DMS53 treated with DMSO at 0.1 percent for 48 hours (cell line): Measurements from ENCODE around the gene KMT2E.
"Not testable (repeated sequence)": the region's sequence is repeated elsewhere in the genome, so short reads cannot be mapped to it uniquely, and the experiment has no call there.

Source experiments
- DNase-seq: peaks from one replicate; lab custom pipeline; 2025; ENCODE audit not compliant: unreplicated experiment; lab: John Stamatoyannopoulos, UW

Gene KMT2E

DNA sequence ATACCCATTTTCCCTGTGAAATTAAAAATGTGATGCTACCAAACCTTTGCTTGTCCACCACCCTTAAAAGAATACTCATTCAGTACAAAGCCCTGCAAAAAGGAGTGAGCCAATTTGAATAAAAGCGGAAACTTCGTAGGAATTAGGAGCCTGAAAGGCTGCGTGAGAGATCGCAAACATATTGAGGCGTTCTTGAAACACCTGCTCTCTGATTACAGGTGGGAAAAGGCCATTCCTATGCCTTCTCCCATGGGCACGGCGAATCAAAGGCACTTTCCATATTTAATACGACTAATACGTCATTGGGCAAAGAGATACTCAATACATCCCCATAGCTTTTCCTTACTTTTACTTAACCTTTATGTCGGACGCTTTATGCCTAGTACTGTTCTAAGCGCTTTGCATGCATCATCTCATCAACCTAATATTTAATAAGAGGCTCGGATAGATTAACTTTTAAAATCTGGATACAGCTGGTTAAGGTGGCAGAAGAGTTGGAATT is 30.9 kb upstream of the KMT2E start:
- DNase-seq: peak; percentile 48

DNA sequence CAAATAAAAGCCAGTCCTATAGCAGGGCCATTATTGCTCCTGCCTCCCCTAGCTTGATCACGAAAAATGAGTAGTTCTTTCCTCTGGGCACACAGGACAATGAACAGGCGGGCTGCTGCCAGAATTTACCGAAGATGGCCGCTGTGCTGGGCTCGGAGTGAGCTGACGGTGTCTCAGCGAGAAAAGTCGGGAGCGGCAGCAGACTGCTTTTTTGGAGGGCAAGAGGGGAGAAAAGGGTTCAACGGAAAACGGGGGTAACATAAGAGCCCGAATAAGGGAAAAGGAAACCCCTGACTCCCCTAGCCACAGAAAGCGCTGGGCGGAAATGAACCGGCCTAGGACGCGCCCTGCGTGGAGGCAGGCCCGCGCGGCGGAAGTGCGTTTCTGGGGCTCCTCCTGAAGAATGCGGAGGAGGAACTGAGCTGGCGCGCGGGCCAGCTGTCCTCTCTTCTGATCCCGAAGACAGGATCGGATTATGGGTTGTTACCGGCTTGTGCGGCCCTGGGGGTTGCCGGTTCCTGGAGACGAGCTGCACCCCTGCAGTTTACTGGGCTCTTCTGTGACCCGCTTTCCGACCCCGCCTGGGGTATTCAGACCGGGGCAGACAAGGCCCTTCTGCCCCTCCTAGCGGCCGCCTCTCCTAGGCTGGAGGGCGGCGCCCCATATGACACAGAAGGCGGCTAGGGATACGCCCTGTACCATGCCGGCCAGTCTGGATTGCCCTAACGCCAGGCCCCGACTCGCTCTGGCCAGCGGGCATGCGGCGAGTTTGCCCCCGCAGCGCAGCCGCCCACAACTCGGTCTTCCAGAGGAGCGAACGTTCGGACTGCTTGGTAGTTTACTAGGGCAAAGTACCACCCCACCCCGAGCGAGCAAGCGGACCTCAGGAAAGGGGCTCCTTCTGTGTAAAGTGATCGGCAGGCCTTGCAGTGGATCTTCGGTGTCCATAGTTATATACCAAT is 30.1 kb upstream of the KMT2E start:
- peak; percentile 96 for DNase-seq

GRCh38 chr7:104984585-104985258 is 29.3 kb upstream of the KMT2E start:
- peak; percentile 28 for DNase-seq

GRCh38 chr7:104985259-104985617 is 28.8 kb upstream of the KMT2E start:
- DNase-seq: no peak

DNA sequence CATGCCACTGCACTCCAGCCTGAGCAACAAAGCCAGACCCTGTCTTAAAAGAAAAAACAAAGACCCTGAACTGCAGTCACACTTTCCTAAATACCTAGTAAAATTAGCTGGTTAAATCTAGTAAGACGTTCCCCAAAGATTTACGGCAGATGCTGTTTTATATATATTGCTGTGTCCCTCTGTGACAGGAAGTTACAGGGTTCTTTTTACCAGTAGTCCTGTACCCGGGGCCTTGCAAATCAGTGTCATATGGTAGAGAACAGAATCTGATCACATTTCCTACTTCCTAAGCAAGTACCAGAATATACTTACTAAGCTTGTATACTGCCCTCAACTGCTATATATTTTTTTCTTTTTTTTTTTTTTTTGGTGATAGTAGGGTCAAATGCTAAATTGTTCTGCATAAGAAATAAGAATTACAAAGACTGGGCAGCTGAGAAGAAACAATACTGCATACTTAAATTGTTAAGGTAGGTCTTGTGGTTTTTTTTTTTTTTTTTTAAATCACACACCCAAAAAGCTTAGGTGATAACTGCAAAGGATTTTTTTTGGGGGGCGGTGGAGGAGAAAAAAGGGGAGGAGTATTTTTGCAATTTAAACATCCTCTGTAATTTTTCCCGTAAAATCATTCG is 27.3 kb upstream of the KMT2E start:
- DNase-seq: no peak

DNA sequence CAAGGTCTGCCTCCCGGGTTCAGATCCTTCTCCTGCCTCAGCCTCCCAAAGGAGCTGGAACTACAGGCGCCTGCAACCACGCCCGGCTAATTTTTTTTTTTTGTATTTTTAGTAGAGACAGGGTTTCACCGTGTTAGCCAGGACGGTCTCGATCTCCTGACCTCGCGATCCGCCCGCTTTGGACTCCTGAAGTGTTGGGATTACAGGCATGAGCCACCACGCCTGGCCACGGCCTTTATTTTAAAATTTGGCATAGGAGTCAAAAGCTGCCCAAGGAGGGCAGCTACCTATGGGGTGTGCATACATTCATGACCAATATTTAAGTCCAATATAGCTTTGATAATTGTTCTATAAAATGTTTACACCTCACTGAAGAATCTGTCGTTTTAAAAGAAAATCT is 26.6 kb upstream of the KMT2E start:
- DNase-seq: not testable (repeated sequence)

DNA sequence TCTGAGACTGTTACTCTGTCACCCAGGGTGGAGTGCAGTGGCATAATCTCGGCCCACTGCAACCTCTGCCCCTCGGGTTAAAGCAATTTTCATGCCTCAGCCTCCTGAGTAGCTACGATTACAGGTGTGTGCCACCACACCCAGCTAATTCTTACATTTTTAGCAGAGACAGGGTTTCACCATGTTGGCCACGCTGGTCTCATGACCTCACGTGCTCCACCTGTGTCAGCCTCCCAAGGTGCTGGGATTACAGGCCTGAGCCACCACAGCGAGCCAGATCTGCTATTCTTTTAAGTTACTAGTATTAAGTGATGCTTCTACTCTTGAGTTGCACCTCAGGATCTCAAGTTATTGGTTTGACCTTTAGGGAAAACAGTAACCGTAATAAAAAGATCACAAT is 23.0 kb upstream of the KMT2E start:
- DNase-seq: no peak

DNA sequence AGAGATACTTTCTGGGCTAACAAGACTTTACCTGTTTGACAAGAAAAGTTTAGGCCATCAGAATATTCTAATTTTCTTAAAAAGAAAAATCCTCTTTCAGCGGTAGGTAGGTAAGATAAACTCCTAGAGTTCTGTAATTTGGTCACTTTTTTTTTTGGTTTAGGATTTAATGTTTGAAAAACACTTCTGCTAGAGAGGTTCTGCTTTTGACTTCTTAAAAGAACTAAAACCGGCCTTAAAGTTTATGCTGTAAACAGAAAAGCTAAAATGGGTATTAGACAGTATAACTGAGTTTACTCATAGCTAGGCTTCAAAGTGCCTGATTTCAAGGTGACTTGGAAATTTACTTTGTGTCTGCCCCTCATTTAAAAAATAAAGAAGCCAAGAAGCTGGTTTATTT is 21.7 kb upstream of the KMT2E start:
- DNase-seq: no peak

GRCh38 chr7:104993217-104993862 is 20.7 kb upstream of the KMT2E start:
- DNase-seq: no peak

GRCh38 chr7:104998040-104998752 is 15.8 kb upstream of the KMT2E start:
- DNase-seq: no peak

DNA sequence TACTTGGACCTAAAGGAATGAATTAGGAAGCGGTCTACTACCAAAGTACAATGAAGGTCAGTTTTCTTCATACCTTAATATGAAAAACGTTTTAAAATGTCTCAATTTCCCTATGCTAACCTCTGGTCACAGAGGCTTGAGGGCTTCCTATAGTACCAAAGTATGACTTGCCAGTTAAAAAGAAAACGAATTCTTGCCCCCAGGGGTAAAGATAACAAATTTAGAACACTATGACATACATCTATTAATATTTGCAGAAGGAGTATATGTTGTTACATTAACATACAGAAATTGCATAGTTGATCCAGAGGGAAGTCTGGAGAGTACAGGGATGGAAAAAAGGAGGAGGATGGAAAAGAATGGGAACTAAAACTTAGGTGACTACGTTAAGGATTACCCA is 13.8 kb upstream of the KMT2E start:
- DNase-seq: no peak

DNA sequence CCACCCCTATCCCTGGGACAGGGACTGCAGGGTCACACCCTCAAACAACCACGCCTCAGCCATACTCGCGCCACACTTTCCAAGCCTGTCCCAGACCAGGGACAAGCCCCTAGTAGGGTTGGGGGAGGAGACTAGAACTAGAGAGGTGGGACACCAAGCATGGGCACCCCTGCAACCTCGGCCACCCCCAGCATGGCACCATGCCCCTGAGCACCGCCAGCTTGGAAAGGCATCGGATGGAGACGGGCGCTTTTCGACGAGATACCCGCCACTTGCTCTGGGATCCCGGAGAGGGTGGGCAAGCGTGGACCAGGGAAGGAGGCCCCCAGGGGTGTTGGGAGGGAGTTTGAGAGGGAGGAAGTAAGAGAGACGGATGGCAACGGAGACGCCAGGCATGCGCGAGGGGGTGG is 13.1 kb upstream of the KMT2E start:
- no peak for DNase-seq

- DNase-seq: no peak
Measured at GRCh38 chr7:105001652-105002184, 12.3 kb upstream of the KMT2E start.

GRCh38 chr7:105003275-105003674 is 10.7 kb upstream of the KMT2E start:
- no peak for DNase-seq

- DNase-seq: no peak
Measured at GRCh38 chr7:105003872-105004510, 10.0 kb upstream of the KMT2E start.

GRCh38 chr7:105005006-105005405 is 9.0 kb upstream of the KMT2E start:
- not testable (repeated sequence) for DNase-seq

DNA sequence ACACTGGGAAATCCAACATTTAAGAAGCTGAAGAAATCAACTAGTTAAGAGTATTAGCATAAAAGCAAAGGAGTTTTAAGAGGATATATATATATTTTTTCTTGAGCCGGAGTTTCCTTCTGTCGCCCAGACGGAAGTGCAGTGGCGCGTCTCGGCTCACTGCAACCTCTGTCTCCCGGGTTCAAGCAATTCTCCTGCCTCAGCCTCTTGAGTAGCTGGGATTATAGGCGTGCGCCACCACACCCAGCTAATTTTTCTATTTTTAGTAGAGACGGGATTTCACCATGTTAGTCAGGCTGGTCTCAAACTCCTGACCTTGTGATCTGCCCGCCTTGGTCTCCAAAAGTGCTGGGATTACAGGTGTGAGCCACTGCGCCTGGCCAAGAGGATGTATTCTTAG is 8.5 kb upstream of the KMT2E start:
- not testable (repeated sequence) for DNase-seq

- DNase-seq: no peak
Measured at GRCh38 chr7:105006367-105007136, 7.5 kb upstream of the KMT2E start.

DNA sequence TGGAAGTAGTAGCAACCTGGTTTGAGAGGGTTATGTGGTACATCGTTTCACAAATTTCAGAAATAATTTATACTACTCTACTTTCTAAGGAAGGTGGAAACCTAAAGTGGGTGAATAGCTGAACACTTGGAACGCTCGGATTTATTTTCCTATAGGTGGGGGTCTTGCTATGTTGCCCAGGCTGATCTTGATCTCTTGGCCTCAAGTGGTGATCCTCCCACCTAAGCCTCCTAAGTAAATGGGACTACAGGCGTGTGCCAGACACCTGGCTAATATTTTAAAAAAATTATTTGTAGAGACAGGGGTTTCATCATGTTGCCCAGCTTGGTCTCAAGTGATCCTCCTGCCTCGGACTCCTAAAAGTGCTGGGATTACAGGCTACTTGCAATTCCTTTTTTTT is 6.7 kb upstream of the KMT2E start:
- no peak for DNase-seq
